ENCODE measurements around the gene ZNF101.
A peak's percentile ranks its signal among the peaks of the same experiment; 100 is the strongest.

The ZNF101 gene

DNA sequence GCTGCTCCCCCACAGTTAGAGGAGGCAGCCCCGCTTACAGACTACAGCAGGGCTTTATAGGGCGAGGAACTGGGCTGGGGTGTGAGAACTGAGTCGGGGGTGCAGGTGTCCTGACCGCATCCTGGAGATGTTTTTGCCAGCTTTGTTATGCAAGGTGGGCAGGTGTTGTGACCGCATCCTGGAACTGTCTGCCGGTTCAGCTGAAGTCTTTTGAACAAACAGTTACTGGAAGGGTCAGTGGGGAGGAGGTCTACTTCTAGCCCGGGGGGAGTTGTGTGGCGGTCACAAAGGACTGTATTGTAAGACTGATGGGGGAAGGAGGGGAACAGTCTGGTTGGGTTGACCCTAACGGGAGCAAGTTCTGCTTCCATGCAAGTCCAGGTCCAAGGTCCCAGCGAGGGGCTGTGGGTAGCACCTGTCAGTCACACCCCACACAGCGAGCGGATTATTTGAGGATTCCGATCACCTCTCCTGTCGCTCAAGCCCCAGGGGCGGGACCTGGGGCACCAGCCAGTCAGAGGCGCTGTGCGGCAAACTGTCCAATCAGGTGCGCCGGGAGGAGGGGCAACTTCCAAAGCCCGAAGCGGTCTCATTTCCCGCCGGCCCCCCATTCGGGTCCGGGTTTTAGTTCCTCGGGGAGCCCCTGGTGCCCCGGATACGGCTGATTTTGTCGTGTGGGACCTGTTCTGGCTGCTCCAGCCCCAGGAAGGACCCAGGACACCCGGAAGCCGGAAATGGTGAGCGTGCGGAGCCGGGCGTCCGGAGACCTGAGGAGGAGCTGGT is at the start of gene ZNF101:
TSS of gene ZNF101 (plus strand) at position 610 of the 783 bp plus-strand sequence. CDS start at position 735, 125 bp downstream.
- peak; percentile 86 to 88 for DNase-seq (ENCODE audit: low read depth in 2 of 2)

GRCh38 chr19:19619181-19619848 is 49.3 kb upstream of the ZNF101 start:
- DNase-seq (ENCODE audit: low read depth in 2 of 2), result no peak

DNA sequence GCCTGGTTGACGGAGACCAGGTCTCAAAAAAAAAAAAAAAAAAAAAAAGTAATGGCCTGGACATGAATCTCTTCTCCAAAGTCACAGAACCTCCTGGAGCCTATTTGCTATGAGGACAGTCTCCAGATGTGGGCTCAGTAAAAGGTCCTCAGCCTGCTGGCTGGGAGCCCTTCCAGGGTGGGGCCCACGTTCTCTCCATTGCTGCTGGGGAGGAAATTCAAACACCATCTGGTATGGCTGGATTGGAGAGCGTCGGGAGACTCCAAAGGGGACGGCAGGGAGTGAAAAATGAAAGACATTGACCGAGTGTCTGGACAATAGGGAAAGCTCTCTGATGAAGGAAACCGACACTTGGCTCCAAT is 48.8 kb upstream of the ZNF101 start:
- DNase-seq (ENCODE audit: low read depth in 2 of 2), result no peak

GRCh38 chr19:19623383-19623782 is 45.3 kb upstream of the ZNF101 start:
- no peak for DNase-seq (ENCODE audit: low read depth in 2 of 2)

- DNase-seq (ENCODE audit: low read depth in 2 of 2), result no peak
These were observed 44.5 kb upstream of the ZNF101 start for GRCh38 chr19:19624032-19624570.

DNA sequence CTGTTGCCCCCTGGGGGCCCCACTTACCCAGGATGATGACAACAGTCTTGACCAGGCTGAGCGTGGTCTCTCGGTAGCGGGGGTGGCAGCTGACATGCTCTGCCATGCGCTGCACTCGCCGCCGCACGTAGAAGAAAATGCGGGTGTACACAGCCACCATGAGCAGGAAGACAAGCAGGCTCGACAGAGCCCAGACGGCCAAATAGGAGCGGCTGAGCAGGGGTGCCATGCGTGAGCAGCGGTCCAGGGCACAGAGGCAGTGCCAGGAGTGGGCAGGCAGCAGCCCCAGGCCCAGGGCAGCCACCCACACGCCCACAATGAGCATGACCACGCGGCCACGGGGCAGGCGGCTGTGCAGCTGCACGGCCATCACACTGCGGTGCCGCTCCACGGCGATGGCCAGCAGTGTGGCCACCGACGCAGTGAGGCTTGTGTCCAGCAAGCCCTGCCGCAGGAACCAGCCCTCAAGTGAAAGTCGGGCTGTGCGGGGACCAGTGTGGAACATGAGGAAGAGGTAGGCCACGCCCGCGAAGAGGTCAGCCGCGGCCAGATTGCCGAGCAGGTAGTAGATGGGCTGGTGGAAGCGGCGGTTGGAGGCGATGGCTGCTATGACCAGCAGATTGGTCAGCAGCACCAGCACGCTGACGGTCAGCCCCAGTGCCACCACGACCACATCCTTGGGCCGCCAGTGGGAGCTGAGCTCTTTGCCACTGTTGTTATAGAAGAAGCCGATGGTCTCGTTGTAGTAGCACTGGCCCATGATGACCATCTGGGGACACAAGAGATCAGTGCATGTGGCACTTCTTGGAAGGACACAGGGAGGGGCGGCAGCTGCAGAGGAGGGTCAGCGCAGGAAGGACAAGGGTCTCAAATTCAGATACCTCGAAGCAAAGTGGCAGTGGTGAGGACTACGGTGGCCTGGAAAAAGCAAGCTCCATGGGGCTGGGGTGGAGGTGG is 41.8 kb upstream of the ZNF101 start:
- no peak for DNase-seq (ENCODE audit: low read depth in 2 of 2)

- DNase-seq (ENCODE audit: low read depth in 2 of 2), result peak in 1 of 2 donors; percentile 54
These were observed 40.8 kb upstream of the ZNF101 start, which contains the start of gene LPAR2 for GRCh38 chr19:19627621-19628500. LPAR2 (minus strand) TSS chr19:19628220; CDS start chr19:19627275, 945 bp downstream.

GRCh38 chr19:19628501-19629134 is 40.0 kb upstream of the ZNF101 start:
- DNase-seq (ENCODE audit: low read depth in 2 of 2), result peak in 1 of 2 donors; percentile 44

GRCh38 chr19:19630062-19630414 is 38.6 kb upstream of the ZNF101 start:
- DNase-seq (ENCODE audit: low read depth in 2 of 2), result no peak

GRCh38 chr19:19630426-19630825 is 38.2 kb upstream of the ZNF101 start:
- DNase-seq (ENCODE audit: low read depth in 2 of 2), result no peak

- no peak for DNase-seq (ENCODE audit: low read depth in 2 of 2)
These were observed 37.3 kb upstream of the ZNF101 start for GRCh38 chr19:19631346-19631745.

DNA sequence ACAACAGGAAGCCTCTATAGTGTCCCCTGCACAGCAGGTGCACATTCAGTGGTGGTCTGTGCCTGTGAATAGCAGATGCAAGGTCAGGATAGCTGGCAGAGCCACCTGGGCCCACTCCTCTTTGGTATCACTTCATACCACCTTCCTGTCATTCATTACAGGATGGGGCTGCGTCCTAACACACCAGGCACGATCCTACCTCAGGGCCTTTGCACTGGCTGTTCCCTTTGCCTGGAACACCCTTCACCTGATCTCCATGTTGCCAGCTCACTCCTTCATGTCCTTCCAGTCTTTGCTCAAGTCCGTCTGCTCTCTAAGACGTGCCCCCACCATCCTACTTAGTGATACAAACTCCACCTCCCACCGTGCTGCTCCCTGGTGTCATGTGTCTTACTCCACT is 36.0 kb upstream of the ZNF101 start:
- DNase-seq (ENCODE audit: low read depth in 2 of 2), result no peak

- DNase-seq (ENCODE audit: low read depth in 2 of 2), result no peak
These were observed 34.7 kb upstream of the ZNF101 start for GRCh38 chr19:19633711-19634515.

DNA sequence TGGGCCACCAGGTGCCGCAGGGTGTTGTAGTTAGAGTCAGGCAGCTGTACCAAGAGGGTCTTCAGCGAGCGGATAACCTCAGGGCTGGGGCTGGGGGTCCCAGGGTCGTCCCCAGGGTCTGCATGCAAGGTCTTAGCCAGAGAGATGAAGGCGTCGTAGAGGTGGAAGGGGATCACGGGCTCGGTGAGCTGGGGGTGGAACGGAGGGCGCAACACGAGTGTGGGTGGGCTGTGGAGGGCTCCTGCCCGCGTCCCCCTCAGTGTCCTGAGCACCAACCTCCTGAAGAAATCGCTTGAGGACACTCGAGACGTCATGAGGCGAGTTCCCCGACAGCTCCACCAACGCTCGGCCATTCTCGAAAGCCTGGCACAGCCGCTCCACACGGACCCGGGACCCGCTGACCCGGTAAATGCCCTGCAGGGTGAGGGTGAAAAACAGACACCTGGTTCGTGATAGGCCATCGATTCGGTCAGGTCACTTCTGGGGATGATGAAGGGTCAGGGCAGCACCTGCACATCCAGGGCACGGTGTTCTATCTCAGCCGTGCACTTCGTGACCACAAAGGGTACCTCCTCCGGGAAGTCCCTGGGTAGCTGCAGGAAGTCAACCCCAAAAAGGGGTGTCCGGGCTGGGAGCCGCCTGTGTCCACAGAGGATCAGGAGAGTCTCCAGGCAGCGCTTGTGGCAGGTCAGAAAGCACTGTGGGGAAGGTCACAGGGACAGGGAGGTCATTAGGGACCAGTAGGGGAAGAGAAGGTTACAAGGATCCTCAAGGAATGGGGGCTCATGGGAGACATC is 33.9 kb upstream of the ZNF101 start:
- no peak for DNase-seq (ENCODE audit: low read depth in 2 of 2)

- DNase-seq (ENCODE audit: low read depth in 2 of 2), result no peak
These were observed 33.3 kb upstream of the ZNF101 start for GRCh38 chr19:19635313-19635702.

DNA sequence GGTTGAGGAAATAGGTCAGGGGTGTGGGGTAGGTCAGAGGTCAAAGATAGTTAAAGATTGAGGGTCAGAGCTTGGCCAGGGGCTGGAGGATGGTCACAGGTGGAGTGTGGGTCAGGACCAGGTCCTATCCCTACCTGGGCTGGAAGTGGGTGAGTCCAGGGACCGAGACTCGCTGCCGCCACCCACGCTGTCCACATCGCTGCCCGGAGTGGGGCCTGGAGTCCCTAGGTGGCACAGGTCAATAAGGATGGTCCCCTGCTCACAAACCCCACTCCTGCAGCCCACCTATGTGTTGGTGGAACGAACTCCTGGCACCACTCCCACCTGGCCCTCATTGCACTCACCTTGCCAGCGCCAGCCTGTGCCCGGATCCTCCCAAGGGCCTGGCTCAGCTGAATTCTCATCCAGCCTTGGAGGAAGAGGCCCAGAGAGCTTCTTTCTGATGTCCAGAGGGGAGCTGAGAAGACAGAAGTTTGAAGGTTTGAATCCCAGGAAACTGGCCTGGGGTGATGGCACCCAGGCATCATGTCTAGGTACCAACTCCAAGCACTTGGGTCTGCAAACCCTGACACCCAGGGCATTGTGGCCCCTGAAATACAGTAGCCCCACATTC is 32.0 kb upstream of the ZNF101 start:
- DNase-seq (ENCODE audit: low read depth in 2 of 2), result no peak

DNA sequence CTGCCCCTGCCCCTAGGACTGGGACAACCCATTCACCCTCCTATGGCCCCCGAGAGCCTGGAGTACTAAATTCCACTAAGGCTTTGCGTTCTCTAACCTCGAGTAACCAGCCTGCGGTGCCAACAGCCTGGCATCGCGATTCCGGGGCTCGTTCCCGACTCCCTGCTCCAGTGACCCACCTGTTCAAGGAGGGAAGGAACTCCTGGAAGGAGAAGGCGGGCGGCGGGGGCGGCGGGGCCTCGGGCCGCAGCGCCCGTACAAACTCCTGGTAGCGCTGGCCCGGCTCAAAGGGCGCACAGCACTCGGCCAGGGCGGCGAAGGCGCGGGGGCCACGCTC is 31.5 kb upstream of the ZNF101 start:
- DNase-seq (ENCODE audit: low read depth in 2 of 2), result no peak

- DNase-seq (ENCODE audit: low read depth in 2 of 2), result no peak
These were observed 31.0 kb upstream of the ZNF101 start for GRCh38 chr19:19637523-19638251.
